HL-60 (cell line): ENCODE data around the gene SLC39A3.

Source experiments
- DNase-seq, 2 experiments: peaks; one replicate each; pipeline ENCODE4 v3.0.0-alpha.2; 2010 to 2020; ENCODE audit warnings: low read depth in 1 of 2, low spot score in 1 of 2
- H3K27ac ChIP-seq: fragments of 250-450 bp; sonication (Bioruptor Pico); replicated peaks from 2 replicates; pipeline ENCODE4 v1.5.1; 2020; ENCODE audit warnings: mild to moderate bottlenecking, moderate library complexity
- H3K27me3 ChIP-seq: fragments of 250-450 bp; sonication (Bioruptor Pico); 2 replicates; pipeline ENCODE4 v1.5.1; 2021; ENCODE audit warnings: mild to moderate bottlenecking, moderate library complexity; ENCODE audit not compliant: insufficient read depth, poor library complexity, severe bottlenecking
- H3K4me3 ChIP-seq: replicated peaks from 2 replicates; pipeline ENCODE4 v1.5.1; 2011; ENCODE audit warnings: mild to moderate bottlenecking, control low read depth, low read length; ENCODE audit not compliant: insufficient read depth
- CTCF ChIP-seq: IDR thresholded peaks from one replicate; pipeline ENCODE4 v1.5.1; 2011; ENCODE audit warnings: low read length, control low read depth, inconsistent platforms; ENCODE audit not compliant: insufficient read depth
- GABPA ChIP-seq: IDR thresholded peaks from 2 replicates; pipeline ENCODE4 v1.6.1; 2012; ENCODE audit warnings: low read depth
- POLR2AphosphoS5 ChIP-seq: IDR thresholded peaks from 2 replicates; pipeline ENCODE4 v1.6.1; 2012; ENCODE audit warnings: low read depth
- REST ChIP-seq: IDR thresholded peaks from 2 replicates; pipeline ENCODE4 v1.6.1; 2012; ENCODE audit warnings: low read depth; ENCODE audit not compliant: insufficient replicate concordance
- SPI1 ChIP-seq: IDR thresholded peaks from 2 replicates; pipeline ENCODE4 v1.6.1; 2012; ENCODE audit warnings: low read depth, mild to moderate bottlenecking, borderline replicate concordance

Gene SLC39A3

GRCh38 chr19:2743099-2743498 lies 3.3 kb upstream of the SLC39A3 start:
- H3K4me3 ChIP-seq, result no peak overlapping the region
- no peak for DNase-seq
- TF ChIP-seq CTCF (no peak), GABPA (no peak), POLR2AphosphoS5 (no peak), REST (no peak), SPI1 (no peak)
- no peaks in the 10 kb centered on the region for H3K27me3 ChIP-seq
- no peak overlapping the region for H3K27ac ChIP-seq

- H3K27ac ChIP-seq, result no peak overlapping the region
- DNase-seq, result no peak
- no peak for TF ChIP-seq CTCF
- TF ChIP-seq GABPA, result no peak
- no peak for TF ChIP-seq REST
- no peak for TF ChIP-seq SPI1
- no peak for TF ChIP-seq POLR2AphosphoS5
- H3K4me3 ChIP-seq, result no peak overlapping the region
- H3K27me3 ChIP-seq, result no peaks in the 10 kb centered on the region
Observed at GRCh38 chr19:2740314-2740656, 468 bp upstream of the SLC39A3 start.

- no peak overlapping the region for H3K4me3 ChIP-seq
- TF ChIP-seq GABPA (no peak), POLR2AphosphoS5 (peak; percentile 6; the same call in 1 of the 2 replicates)
Observed at GRCh38 chr19:2736550-2737190, 3.1 kb downstream of the SLC39A3 start.

GRCh38 chr19:2735374-2735773 lies 4.4 kb downstream of the SLC39A3 start:
- DNase-seq, result no peak
- Histone ChIP-seq H3K27ac (no peak overlapping the region), H3K27me3 (no peaks in the 10 kb centered on the region), H3K4me3 (no peak overlapping the region)
- no peak for TF ChIP-seq REST
- TF ChIP-seq GABPA, result no peak
- TF ChIP-seq CTCF, result no peak
- no peak for TF ChIP-seq SPI1
- TF ChIP-seq POLR2AphosphoS5, result no peak

More at GRCh38 chr19:2736550-2737190, 3.1 kb downstream of the SLC39A3 start:
- H3K27ac ChIP-seq, result no peak overlapping the region
- H3K27me3 ChIP-seq, result no peaks in the 10 kb centered on the region
- DNase-seq, result no peak
